Measurements from ENCODE around the gene GCK. TPM values are rescaled to one million over a fixed set of nuclear protein-coding genes. Genes with fewer than 3 reads are reported as not detected.

The GCK gene
- polyA plus RNA-seq, 3 donors: 0.56 to 1.4 (median 0.64) TPM

GRCh38 chr7:44116789-44117666 lies 72.2 kb downstream of the GCK start:
- H3K27ac ChIP-seq (ENCODE audit: low read depth, low read length): no peak overlapping the region
- WGBS, 3 donors: 90 to 92% (median 91%) methylated on average over 24 to 25 of the region's 25 CpGs

GRCh38 chr7:44116087-44116788 lies 73.0 kb downstream of the GCK start:
- WGBS, 3 donors: 89 to 91% (median 91%) methylated on average over 17 of the region's 17 CpGs
- no peak overlapping the region for H3K27ac ChIP-seq (ENCODE audit: low read depth, low read length)

- WGBS, 3 donors: 69 to 89% (median 84%) methylated on average over 12 of the region's 12 CpGs
- H3K27ac ChIP-seq (ENCODE audit: low read depth, low read length): no peak overlapping the region
Observed at GRCh38 chr7:44114586-44115310, 74.5 kb downstream of the GCK start.

GRCh38 chr7:44113764-44114354 lies 75.4 kb downstream of the GCK start:
- no peak overlapping the region for H3K27ac ChIP-seq (ENCODE audit: low read depth, low read length)
- 92 to 93% (median 93%) methylated on average over 24 of the region's 24 CpGs for WGBS, 3 donors

GRCh38 chr7:44112997-44113763 lies 76.1 kb downstream of the GCK start:
- no peak overlapping the region for H3K27ac ChIP-seq (ENCODE audit: low read depth, low read length)
- 77 to 90% (median 90%) methylated on average over 31 to 34 of the region's 34 CpGs for WGBS, 3 donors

GRCh38 chr7:44112231-44112996 lies 76.8 kb downstream of the GCK start:
- WGBS, 3 donors: 57 to 80% (median 79%) methylated on average over 41 of the region's 41 CpGs
- no peak overlapping the region for H3K27ac ChIP-seq (ENCODE audit: low read depth, low read length)

- H3K27ac ChIP-seq (ENCODE audit: low read depth, low read length): no peak overlapping the region
- WGBS, 3 donors: 84 to 90% (median 86%) methylated on average over 16 of the region's 16 CpGs
Observed at GRCh38 chr7:44111761-44112160, 77.5 kb downstream of the GCK start.

GRCh38 chr7:44110719-44111635 lies 78.3 kb downstream of the GCK start:
- WGBS, 3 donors: 78 to 81% (median 80%) methylated on average over 27 of the region's 27 CpGs
- H3K27ac ChIP-seq (ENCODE audit: low read depth, low read length): no peak overlapping the region

- 94 to 95% (median 94%) methylated on average over 18 of the region's 18 CpGs for WGBS, 3 donors
- H3K27ac ChIP-seq (ENCODE audit: low read depth, low read length): no peak overlapping the region
Observed at GRCh38 chr7:44109991-44110390, 79.2 kb downstream of the GCK start.

GRCh38 chr7:44108768-44109750 lies 80.2 kb downstream of the GCK start:
- no peak overlapping the region for H3K27ac ChIP-seq (ENCODE audit: low read depth, low read length)
- 84 to 91% (median 86%) methylated on average over 21 of the region's 21 CpGs for WGBS, 3 donors

- 86 to 90% (median 87%) methylated on average over 21 of the region's 21 CpGs for WGBS, 3 donors
- no peak overlapping the region for H3K27ac ChIP-seq (ENCODE audit: low read depth, low read length)
Observed at GRCh38 chr7:44107961-44108767, 81.1 kb downstream of the GCK start.

- H3K27ac ChIP-seq (ENCODE audit: low read depth, low read length): no peak overlapping the region
- WGBS, 3 donors: 79 to 92% (median 84%) methylated on average over 18 of the region's 18 CpGs
Observed at GRCh38 chr7:44107116-44107960, 81.9 kb downstream of the GCK start.

GRCh38 chr7:44106311-44107065 lies 82.8 kb downstream of the GCK start:
- no peak overlapping the region for H3K27ac ChIP-seq (ENCODE audit: low read depth, low read length)
- 85 to 91% (median 85%) methylated on average over 10 of the region's 10 CpGs for WGBS, 3 donors

Measured in adipose tissue (tissue), 3 donors.